ENCODE data around the gene PTCD3.

Gene PTCD3

DNA sequence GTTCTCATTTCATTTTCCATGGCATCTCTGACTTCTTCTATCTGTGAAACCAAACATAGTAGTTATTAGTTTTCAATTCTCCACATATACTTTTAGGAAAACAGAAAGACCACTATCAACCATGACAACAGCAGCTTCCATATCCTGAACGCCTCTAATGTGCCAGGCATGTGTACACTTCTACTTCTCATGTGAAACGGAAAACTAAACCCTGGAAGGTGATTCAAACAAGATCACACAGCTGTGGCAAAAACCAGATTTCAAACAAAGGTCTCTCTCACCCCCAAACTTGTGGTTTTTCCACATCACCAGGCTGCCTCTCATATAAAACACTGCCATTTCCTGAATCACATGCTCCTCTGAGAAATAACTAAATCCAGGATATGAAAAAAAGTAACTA is 41.8 kb downstream of the PTCD3 start:
- no peak for DNase-seq

DNA sequence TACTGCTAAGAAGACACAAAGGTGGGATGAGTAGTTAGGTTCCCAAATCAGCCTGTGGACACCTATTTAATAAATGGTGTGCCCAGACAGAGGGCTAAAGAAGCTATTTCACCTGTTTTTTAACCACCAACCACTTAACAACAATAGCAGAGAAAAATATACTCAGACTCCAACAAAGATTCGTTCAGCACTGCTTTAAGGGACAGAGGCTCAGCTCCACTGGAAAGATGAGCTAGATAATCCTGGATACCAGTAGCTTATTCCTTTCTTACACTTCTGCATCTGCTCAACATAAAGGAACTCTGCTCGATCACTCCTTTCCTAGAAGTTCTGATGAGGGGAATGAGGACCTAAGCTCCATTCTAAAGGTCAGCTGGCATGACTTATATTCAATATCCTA is 44.5 kb downstream of the PTCD3 start:
- DNase-seq, result no peak

DNA sequence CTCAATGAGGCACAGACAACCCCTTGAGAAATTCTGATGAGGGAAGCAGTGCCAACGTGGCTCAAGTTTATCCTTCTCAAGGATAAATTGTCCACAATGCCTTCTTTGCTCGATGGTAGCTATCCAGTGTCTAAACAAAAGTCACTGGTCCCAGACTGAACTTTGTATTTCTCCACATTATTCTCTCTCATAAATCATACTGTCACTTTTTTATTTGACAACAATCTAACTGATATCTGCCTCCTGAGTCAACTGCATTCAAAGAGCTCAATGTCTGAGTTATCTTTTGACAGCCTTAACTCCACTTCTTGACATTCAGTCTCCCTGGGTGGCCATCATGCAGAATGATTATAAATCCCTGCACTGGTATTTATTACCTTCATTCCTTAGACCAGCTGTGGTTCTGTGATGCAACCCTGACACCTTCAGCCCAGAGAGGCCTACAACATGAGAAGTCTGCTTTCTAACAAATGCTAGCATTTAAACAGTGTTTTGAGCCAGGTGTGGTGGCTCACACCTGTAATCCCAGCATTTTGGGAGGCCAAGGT is 51.0 kb downstream of the PTCD3 start:
- DNase-seq, result no peak

DNA sequence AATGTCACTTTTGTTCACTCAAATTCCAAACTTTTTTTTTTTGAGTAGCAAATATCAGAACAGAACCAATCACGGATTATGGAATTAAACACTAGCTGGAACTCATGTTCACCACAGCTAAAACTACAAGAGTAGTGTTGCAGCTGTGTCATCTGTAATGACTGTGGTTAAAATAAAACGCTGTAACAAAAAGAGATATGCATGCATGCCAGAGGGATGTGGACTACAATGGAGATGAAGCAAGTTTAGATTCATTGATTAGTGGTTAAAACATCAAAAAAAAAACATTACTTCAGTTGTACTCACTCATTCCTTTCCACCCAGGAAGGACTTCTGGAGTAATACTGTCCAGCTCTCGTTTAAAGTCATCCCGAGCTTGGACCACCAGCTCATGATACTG is 52.3 kb downstream of the PTCD3 start:
- no peak for DNase-seq

DNA sequence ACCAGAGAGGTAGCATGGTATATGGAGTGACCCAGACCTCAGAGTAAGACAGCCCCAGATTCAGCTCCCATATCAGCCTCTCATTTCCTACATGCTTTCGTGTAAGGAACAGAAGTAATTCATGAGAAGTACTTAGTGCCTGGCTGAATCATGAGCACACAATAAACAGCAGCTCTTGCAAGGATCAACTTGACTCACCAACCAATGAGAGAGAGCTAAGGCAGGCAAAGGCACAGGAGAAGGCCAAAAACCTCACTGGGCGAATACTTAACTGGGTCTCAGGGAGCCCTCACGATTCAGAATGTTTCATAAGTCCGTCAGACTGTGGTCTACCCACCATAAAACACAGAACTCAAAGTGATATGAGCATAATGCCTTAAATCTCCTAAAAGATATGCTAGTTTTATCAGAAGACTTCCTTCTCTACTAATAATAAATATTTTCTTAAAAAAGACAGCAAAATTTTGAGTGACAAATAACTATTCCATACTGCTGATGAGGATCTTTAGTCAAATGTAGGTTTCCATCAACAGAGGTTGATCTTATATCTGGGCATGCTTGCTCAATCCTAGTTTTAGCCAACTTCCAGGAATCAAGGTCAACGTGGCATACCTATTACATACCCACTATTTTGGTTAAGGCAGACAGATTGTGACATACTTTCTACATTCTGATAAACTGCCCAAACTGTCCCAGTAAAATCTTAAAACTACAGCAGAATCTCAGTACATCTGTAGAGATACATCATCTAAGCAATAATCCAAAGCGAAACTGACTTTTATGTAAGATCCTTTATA is 54.3 kb downstream of the PTCD3 start:
- DNase-seq, result no peak

DNA sequence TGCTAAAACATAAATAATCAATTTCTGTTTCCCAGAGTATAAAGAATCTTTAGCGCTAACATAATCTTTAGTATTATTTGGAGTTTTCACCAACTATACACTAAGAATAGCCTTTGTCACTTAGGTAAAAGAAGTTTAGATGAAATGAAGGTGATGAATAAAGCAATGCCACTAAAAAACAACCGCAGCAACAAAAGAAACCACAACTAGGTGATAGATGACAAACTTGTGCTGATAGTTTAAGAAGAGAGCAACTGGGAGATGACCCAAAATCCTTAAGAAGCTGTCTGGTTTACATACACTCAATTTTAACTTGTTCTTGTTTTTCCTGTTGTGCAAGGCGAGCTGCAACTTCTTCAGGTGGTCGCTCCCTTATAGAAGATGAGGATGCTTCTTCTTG is 64.4 kb downstream of the PTCD3 start:
- no peak for DNase-seq

DNA sequence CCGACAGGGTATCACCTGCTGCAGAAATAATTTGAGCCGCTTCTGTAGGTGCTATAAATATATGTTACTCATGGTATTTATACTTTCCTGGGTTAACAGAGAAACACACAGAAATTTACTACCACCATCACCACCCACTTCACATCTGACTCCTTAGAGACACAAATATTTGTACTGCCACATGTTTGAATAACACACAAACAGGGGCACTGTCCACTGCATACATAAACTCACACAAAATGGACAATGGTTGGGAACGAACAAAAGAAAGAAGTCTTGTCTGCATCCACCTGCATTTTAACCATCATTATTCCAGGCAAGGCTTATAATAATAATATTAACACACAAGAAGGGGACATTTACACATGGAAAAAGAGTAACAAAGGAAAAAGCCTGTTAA is 65.3 kb downstream of the PTCD3 start:
- DNase-seq, result no peak

DNA sequence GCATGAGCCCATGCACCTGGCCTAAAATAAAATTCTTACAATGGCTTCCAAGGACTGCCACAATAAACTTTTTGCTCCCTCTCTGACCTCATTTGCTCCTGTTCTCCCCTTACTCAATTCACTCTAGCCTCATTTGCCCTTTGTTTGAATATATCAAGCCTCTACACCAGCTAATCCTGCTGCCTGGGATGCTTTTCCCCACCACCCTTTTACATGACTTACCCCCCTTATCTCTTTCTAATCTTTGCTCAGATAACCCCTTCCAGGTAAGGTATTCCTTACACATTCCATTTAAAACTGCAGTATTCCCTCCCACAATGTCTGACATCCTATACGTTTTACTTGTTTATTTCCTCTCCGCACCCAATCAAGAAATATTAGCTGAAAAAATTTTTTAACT is 66.6 kb downstream of the PTCD3 start:
- no peak for DNase-seq

DNA sequence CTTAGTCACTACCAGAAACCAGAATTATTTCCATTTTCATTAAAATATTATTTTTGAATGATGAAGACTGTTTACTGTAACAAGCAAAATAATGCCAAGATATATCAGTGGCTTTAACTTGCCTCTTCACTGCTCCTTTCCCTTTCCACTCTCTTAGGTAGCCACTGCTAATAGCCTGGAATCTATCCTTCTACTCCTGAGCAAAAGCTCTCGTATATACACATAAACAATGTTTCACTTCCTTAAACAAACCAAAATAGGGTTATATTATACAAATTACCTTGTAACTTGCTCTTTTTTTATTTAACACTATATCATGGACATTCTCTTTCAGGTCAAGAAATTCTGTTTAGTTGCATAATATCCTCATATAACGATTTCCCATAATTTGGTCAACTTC is 68.4 kb downstream of the PTCD3 start:
- DNase-seq, result no peak

DNA sequence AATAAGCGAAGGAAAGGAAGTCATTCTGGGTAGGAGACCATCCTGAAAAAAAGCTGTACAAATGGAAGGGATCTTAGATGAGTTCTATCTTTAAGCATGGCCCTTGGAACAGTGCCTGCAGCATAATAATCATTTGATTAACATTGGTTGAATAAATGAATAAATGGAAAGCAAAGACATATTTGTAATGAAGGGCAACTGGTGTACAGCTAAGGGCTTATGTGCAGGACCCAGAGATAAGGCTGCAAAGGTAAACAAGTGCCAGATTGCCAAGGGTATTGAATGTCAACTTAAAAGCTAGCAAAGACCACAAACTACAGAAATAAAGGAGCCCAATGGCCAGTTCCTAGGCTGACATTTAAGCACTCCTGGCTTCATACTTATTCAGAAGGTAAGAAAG is 69.8 kb downstream of the PTCD3 start:
- no peak for DNase-seq

DNA sequence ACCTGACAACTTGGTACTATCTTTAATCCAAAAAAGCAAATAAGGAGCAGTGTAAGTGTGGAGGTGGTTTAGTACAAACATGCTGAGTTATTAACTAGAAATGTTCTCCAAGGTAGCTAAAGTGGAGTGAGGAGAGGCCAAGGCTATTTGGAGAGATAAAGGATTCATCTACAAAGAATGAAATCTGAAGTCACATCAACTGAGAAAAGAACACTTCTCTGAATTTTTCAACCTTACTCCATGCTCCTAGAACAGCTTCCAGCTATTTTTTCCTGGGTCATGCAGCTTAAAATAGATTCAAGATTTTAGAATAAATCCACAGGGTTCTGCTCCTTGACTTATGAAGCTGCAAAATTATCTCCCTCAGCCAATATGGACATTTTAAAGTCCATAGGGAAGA is 70.6 kb downstream of the PTCD3 start:
- no peak for DNase-seq

DNA sequence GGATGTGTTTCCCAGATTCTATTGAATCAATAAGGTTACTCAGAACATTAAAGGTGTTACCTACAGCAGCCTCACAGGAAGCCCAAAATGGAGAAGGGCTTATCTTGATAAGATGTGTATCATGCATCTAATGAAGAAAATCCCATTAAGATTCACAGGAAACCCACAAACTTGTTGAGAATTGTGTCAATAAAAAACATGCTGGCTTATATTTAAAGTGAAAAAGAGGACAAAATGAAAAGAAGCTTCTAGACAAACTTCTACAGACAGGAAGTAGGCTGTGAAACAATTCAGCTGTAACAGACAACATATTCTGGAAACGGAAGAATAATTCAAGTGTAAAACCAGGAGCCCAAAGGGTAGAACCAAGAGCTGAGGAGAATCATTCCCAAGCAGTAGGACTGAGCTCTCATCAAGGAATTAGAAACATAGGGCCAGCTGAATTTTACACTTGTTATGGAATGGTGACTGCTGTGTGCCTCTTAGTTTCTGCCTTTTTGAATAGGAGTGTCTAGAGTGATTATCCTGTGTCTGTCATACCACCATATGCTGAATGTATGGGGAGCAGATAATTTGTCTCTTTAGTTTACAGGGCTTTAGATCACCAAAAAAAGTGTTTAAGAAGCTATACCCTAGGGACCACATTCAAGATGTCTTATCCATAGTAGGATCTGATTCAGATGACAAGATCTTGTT is 79.6 kb downstream of the PTCD3 start:
- no peak for DNase-seq

DNA sequence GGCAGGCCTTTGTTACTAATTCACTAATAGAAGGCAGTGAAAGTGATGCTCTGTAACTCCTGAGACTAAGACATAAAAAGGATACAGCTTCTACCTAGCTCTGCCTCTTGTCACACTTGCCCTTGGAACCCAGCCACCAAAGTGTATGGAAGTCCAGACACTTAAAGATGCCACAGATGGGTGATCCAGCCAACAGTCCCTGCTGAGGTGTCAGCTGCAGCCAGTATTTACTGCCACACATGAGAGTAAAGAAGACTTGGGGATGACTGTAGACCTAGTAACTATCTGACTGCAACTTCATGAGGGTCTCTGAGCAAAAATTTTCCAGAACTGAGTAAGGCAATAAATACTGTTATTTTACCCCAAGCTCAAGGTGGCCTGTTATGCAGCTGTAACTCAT is 80.4 kb downstream of the PTCD3 start:
- DNase-seq, result no peak

DNA sequence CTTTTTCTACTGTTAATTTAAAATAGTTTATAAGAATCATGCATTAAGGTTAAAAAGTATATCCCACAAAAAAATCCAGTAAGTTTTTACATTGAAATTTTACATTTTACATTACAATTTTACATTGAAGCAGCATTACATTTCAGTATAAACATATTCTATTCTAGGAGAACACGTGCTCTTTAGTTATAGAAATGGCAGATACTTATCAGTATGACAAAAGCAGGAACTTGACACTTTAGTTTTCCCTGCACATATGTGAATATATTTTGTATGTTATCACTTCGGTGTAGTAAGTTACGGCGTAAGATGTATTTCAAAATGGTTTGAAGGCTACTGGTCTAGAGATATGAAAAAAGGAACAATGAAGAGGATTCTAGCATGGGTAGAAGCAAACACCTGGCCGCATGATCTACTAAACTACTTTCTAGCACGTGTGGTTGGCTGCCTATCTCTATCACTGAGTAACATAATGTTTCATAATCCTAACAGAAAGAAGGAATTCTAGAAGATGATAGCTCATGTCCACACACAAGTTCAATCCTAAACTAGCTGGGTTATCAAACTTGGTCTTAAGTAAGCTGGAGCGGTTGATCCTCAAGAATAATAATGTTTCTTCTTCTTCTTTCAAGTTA is 83.9 kb downstream of the PTCD3 start:
- DNase-seq, result no peak
